LNCaP clone FGC (cell line): ENCODE measurements around the gene SEPTIN12.

ENCODE experiments used
- DNase-seq: peaks from one replicate; pipeline ENCODE4 v3.0.0-alpha.2; 2011; ENCODE audit warnings: low read depth
- H3K4me3 ChIP-seq: 2 replicates; pipeline ENCODE4 v1.5.1; 2011; ENCODE audit warnings: mild to moderate bottlenecking, low read depth, low read length, control low read depth
- CTCF ChIP-seq: IDR thresholded peaks from 2 replicates; pipeline ENCODE4 v1.5.1; 2012; ENCODE audit warnings: mild to moderate bottlenecking; ENCODE audit not compliant: control insufficient read depth, insufficient read depth; ENCODE audit errors: extremely low read depth

The SEPTIN12 gene

DNA sequence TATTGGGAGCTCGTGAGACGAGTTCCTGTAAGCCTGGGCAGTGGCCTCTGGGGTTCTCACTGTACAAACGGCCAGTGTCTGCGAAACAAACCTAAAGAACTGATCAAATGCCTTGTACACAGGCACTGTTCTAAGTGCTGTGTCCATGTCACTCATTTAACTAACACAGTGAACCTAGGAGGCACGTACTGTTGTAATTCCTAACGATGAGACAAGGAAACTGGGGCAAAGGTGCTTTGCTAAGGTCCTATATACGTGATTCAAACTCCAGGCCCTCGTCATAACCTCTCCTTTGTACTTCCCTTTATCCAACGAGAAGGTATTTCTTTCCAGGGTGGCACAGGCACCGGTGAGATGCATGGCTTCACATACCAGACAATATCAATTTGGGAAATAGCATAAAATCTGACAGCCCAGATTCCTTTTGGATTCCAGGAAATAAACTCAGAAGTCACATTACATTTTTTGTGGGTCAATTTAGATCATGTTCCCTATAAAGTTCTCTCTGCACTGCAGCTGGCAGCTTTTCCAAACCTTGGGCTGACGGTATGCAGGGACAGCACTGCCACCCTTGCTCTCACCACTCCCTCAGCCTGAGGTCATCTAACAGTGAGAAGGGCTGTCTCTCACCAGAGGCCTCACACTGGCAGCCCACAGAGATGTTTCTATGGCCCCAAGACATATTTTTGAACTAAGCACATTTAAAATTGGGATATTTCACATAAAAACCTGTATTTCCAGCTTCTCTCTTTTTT lies 40.6 kb upstream of the SEPTIN12 start:
- no peak overlapping the region for H3K4me3 ChIP-seq
- peak; percentile 61 for DNase-seq
- no peak for TF ChIP-seq CTCF

DNA sequence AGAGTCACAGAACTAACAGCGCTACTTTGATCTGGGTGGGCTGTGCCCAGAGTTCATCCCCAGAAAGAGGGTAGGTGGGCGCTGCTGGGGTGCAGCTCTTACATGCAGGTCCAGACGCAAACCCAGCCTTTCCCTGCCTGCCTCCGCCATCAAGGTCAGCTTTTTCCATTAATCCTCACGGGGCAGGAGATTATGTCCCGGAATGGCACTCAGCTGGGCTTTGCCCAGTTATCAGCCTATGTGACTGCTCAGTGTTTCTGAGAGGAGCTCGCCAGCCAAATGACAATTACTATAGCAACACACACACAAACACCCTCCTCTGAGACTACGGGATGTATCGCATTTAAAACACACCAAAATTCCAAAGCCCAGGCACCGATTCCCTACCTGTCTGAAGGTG lies 38.8 kb upstream of the SEPTIN12 start:
- H3K4me3 ChIP-seq, result no peak overlapping the region
- no peak for DNase-seq
- TF ChIP-seq CTCF, result no peak

- no peak for TF ChIP-seq CTCF
- no peak overlapping the region for H3K4me3 ChIP-seq
- DNase-seq, result no peak
Measured at GRCh38 chr16:4826526-4826925, 38.4 kb upstream of the SEPTIN12 start.

- H3K4me3 ChIP-seq, result no peak overlapping the region
- TF ChIP-seq CTCF, result no peak
- no peak for DNase-seq
Measured at GRCh38 chr16:4825196-4825595, 37.1 kb upstream of the SEPTIN12 start.

GRCh38 chr16:4820652-4821051 lies 32.5 kb upstream of the SEPTIN12 start:
- no peak for TF ChIP-seq CTCF
- no peak overlapping the region for H3K4me3 ChIP-seq
- DNase-seq, result no peak

GRCh38 chr16:4814542-4815173 lies 26.5 kb upstream of the SEPTIN12 start:
- TF ChIP-seq CTCF, result no peak
- no peak for DNase-seq
- no peak overlapping the region for H3K4me3 ChIP-seq

DNA sequence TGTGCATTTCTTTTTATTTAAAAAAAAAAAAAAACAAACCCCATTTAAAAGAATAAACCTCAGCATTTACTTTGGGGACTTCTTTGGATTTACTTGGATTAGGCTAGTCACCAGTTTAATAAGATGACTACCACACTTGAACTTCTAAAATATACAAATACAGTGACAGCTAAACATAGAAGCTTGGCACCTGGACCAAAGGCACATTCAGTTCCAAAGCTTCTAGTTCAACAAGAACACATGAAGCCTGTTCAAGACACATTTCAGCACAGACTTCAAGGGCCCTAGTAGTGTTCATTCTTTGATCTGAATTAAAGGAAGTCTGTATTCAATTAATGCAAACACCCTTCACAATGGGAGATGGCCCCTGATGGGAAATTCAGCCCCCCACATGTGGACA lies 25.9 kb upstream of the SEPTIN12 start:
- DNase-seq, result no peak
- H3K4me3 ChIP-seq, result no peak overlapping the region
- no peak for TF ChIP-seq CTCF
